Measurements from ENCODE around the gene CRACDL. TPM values are rescaled to one million over a fixed set of nuclear protein-coding genes. Genes with fewer than 3 reads are reported as not detected.

CRACDL gene
- total RNA-seq, 1 donor from 2014 or later = 17.8 TPM

DNA sequence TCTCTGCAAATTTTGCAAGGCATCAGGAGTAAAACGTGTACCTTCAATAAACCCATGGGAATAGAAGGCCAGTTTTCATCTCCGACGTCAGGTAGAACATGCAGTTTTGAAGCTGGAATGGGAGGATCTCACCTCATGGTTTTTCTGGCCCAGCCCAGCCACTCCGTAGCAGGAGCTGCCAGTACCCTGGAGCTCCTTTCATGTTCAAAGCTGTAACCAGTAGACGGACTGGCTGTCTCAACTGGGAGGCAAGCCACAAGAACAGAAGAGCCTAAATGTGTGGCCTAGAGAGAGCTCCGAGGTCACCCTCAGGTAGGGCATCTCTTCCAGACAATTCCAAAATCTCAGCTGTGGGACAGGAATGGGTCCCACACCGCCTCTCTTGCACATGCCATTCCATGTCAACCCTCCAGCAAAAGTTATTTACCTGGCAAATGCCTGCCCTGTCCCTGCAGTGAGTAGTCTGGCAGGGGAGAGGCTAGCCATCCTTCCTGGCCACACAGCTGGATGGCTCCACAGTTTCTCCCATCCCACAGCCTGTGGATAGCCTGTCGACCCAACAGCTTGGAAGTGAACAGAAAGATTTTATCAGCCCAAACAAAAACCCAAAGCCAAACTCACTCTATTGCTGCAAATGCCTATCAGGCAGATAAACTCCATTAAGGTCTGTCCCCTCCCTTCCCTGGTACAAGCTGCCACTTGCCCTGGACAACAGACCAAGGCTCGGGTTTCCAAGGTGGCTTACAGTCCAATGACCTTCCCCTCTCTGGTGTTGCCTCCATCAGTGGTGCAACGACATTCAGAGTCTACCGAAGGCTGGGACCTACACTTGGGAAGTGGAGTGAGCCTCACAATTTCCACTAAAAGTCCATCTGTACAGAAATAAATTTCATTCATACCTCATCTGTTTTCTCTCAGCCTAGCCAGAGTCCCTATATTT lies 27.8 kb downstream of the CRACDL start:
- no peak for ATAC-seq
- no peaks in the 10 kb centered on the region for H3K36me3 ChIP-seq
- no peak overlapping the region for H3K27ac ChIP-seq
- peaks cover 32% of the 10 kb centered on the region for H3K4me1 ChIP-seq
- H3K27me3 ChIP-seq (ENCODE audit: low read depth) = peaks cover 7% of the 10 kb centered on the region
- intact Hi-C loops (cut with DNase I) = no loop called here
- no peaks in the 10 kb centered on the region for H3K9me3 ChIP-seq
- DNase-seq = no peak
- H3K4me3 ChIP-seq = no peak overlapping the region
- TF ChIP-seq, protein P1, sequence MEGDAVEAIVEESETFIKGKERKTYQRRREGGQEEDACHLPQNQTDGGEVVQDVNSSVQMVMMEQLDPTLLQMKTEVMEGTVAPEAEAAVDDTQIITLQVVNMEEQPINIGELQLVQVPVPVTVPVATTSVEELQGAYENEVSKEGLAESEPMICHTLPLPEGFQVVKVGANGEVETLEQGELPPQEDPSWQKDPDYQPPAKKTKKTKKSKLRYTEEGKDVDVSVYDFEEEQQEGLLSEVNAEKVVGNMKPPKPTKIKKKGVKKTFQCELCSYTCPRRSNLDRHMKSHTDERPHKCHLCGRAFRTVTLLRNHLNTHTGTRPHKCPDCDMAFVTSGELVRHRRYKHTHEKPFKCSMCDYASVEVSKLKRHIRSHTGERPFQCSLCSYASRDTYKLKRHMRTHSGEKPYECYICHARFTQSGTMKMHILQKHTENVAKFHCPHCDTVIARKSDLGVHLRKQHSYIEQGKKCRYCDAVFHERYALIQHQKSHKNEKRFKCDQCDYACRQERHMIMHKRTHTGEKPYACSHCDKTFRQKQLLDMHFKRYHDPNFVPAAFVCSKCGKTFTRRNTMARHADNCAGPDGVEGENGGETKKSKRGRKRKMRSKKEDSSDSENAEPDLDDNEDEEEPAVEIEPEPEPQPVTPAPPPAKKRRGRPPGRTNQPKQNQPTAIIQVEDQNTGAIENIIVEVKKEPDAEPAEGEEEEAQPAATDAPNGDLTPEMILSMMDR (IDR thresholded peaks at IDR 0.05) = no peak

DNA sequence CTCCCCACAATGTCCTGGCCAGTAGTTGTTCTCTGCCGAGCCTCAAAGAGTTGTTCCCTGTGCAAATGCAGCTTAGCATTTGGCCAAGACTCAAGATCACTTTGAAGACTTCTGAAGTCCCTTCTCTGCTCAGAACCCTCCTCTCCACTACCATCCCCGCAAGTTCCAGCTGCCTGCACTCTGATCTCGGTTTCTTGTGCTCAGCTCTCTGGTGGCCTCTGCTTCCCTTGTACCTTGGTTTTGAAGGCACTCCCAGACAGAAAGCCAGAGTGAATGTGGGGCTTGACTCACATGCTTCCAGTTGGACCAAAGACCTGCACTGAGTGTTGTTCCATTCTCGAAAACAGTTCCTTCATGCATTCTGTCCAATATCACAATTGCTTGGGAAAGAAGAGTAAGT lies 28.6 kb downstream of the CRACDL start:
- Histone ChIP-seq H3K27ac (no peak overlapping the region), H3K27me3 (ENCODE audit: low read depth) (peaks cover 4% of the 10 kb centered on the region)
- intact Hi-C loops (cut with DNase I) = no loop called here

DNA sequence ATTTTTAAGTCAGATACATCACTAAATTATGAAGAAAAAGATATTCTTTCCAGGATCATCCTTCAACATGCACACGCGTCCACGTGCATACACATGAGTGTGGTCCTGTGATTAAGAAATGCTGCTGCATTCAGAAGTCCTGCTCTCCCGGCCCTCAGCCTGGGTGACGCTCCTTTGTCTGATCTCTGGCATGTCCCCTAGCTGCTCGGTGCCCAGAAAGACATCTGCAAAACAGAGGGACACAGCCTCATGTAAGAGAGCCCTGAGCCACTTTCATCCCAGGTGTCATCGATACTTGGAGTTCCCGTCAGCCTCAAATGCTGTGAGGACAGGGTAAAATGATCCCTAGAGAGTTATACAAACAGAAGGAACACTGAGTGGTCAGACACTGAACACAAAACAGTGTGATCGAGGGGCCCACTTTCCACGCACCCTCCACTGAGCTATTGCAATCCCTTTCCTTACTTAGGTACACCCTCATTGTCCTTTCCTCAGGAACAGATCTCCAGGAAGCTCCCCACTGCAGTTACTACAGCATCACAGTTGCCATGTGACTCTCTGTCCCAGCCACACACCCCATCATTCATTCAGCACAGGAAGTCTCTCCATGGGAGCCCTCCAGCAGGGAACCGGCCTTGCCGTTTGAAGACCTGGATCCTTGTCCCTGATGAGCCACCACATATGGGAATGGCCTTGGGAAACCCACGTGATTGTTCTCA lies 32.1 kb downstream of the CRACDL start:
- intact Hi-C loops (cut with DNase I) = no loop called here
- DNase-seq = no peak
- H3K4me1 ChIP-seq = peaks cover 5% of the 10 kb centered on the region

More for the DNA sequence above, 28.6 kb downstream of the CRACDL start:
- peaks cover 24% of the 10 kb centered on the region for H3K4me1 ChIP-seq
- TF ChIP-seq, protein P1 (IDR thresholded peaks at IDR 0.05) = no peak
- H3K36me3 ChIP-seq = no peaks in the 10 kb centered on the region
- no peak overlapping the region for H3K4me3 ChIP-seq
- H3K9me3 ChIP-seq = no peaks in the 10 kb centered on the region
- ATAC-seq (no peak), DNase-seq (no peak)

DNA sequence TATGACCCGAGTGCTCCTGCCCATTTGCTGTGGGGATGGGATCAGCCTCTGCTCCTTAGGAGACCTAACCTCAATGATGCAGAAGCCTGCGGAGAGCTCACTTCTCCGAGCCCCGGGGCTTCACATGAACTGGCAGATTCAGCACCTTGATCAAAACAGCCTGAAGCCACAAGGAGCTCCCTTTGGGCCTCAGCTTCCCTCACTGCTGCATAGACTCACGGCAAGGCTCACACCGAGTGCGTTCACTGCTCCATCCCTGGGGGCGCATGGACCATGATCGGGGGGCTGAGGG lies 33.0 kb downstream of the CRACDL start:
- Histone ChIP-seq H3K27ac (no peak overlapping the region), H3K9me3 (no peaks in the 10 kb centered on the region), H3K36me3 (no peaks in the 10 kb centered on the region), H3K27me3 (ENCODE audit: low read depth) (no peaks in the 10 kb centered on the region), H3K4me3 (no peak overlapping the region), H3K4me1 (no peaks in the 10 kb centered on the region)
- intact Hi-C loops (cut with DNase I) = no loop called here
- ATAC-seq = no peak
- no peak for DNase-seq
- TF ChIP-seq, protein P1 (IDR thresholded peaks at IDR 0.05) = no peak

More for the DNA sequence above, 32.1 kb downstream of the CRACDL start:
- Histone ChIP-seq H3K27ac (no peak overlapping the region), H3K27me3 (ENCODE audit: low read depth) (no peaks in the 10 kb centered on the region), H3K4me3 (no peak overlapping the region), H3K36me3 (no peaks in the 10 kb centered on the region), H3K9me3 (no peaks in the 10 kb centered on the region)
- ATAC-seq = no peak
- TF ChIP-seq, protein P1 (IDR thresholded peaks at IDR 0.05) = no peak

DNA sequence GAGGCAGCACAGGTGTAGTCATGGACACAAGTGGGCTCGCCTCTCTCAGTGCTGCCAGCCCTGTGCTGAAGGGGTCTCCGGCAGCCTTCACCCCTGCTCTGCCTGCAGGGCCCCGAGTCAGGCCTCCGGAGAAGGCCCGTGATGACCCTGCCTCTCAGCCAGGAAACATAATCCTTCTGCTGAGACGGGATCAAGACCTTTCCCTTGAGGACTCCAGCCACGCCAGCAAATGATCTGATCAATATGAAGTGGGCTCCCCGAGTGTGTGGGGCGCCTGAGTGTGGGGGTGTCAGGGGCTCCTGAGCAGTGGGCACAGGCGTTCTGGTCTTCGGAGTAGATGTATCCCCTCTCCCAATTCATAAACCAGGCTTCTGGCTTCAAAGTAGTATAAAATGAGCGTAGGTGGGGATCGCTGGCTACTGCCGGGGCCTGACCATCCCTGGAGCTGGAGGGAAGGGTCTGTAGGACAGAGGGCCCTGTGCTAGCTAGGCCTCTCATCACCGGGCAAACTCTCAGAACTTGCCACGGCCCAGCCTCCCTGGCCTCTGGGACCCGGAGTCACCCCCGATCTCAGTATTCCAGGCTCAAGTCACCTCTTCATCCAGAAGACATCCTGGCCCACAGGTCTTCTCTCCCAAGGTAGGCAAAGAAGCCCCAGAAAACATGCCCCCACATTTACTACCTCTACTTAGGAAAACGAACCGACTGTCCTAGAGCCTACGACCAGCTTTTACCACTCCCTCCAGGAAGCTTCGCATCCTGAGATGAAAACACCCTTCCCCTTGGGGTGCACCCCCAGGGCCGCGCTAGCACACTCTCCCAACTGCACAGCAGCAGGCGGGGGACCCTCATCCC lies 33.6 kb downstream of the CRACDL start:
- no peaks in the 10 kb centered on the region for H3K36me3 ChIP-seq
- DNase-seq = no peak
- H3K4me1 ChIP-seq = no peaks in the 10 kb centered on the region
- intact Hi-C loops (cut with DNase I) = no loop called here
- no peak overlapping the region for H3K4me3 ChIP-seq
- H3K27me3 ChIP-seq (ENCODE audit: low read depth) = no peaks in the 10 kb centered on the region
- H3K9me3 ChIP-seq = no peaks in the 10 kb centered on the region
- TF ChIP-seq, protein P1 (IDR thresholded peaks at IDR 0.05) = no peak
- no peak overlapping the region for H3K27ac ChIP-seq
- no peak for ATAC-seq

All from lower lobe of right lung (tissue), 2 donors.